Loucy (cell line): ENCODE results near the gene CHIT1.

Experiments used
- H2AFZ ChIP-seq: fragments of 200-600 bp; sonication (generic); 2 replicates; pipeline ENCODE4 v1.6.0; 2016; ENCODE audit warnings: antibody characterized with exemption, mild to moderate bottlenecking, low read length, moderate library complexity
- H3F3A ChIP-seq: fragments of 200-600 bp; 2 replicates; pipeline ENCODE4 v1.6.0; 2016; ENCODE audit warnings: antibody characterized with exemption, low read depth, mild to moderate bottlenecking
- H3K27me3 ChIP-seq: fragments of 200-600 bp; sonication (generic); 2 replicates; pipeline ENCODE4 v1.6.1; 2014; ENCODE audit warnings: low read length, mild to moderate bottlenecking; ENCODE audit not compliant: insufficient read depth, poor library complexity, severe bottlenecking
- H3K36me3 ChIP-seq: fragments of 200-600 bp; sonication (generic); 2 replicates; pipeline ENCODE4 v1.6.1; 2016; ENCODE audit warnings: low read length; ENCODE audit not compliant: insufficient read depth
- H3K4me1 ChIP-seq: fragments of 200-600 bp; sonication (generic); 2 replicates; pipeline ENCODE4 v1.5.1; 2014; ENCODE audit warnings: low read length, mild to moderate bottlenecking; ENCODE audit not compliant: insufficient read depth, poor library complexity, severe bottlenecking
- H3K4me2 ChIP-seq: fragments of 200-600 bp; sonication (generic); 2 replicates; pipeline ENCODE4 v1.6.0; 2014; ENCODE audit warnings: antibody characterized with exemption, low read length, low read depth, mild to moderate bottlenecking; ENCODE audit not compliant: poor library complexity, severe bottlenecking
- H3K4me3 ChIP-seq: fragments of 200-600 bp; sonication (generic); 2 replicates; pipeline ENCODE4 v1.5.1; 2014; ENCODE audit warnings: low read length, mild to moderate bottlenecking, mixed read lengths; ENCODE audit not compliant: poor library complexity, severe bottlenecking
- H3K79me2 ChIP-seq: fragments of 200-600 bp; sonication (generic); 2 replicates; pipeline ENCODE4 v1.6.1; 2014; ENCODE audit warnings: low read length; ENCODE audit not compliant: insufficient read depth
- H3K9ac ChIP-seq: fragments of 200-600 bp; sonication (generic); 2 replicates; pipeline ENCODE4 v1.6.0; 2014; ENCODE audit warnings: mild to moderate bottlenecking, low read depth, low read length, moderate library complexity; ENCODE audit not compliant: poor library complexity, severe bottlenecking
- H3K9me2 ChIP-seq: fragments of 200-600 bp; sonication (generic); replicated peaks from 2 replicates; pipeline ENCODE4 v1.6.1; 2016; ENCODE audit warnings: low read depth, low read length, mixed read lengths
- H3K9me3 ChIP-seq: fragments of 200-600 bp; sonication (generic); 2 replicates; pipeline ENCODE4 v1.6.1; 2014; ENCODE audit warnings: mild to moderate bottlenecking, antibody characterized with exemption, low read length, low read depth; ENCODE audit not compliant: insufficient read depth
- H4K20me1 ChIP-seq: fragments of 200-600 bp; sonication (generic); 2 replicates; pipeline ENCODE4 v1.6.0; 2014; ENCODE audit warnings: antibody characterized with exemption, low read length, mild to moderate bottlenecking; ENCODE audit not compliant: insufficient read depth, poor library complexity, severe bottlenecking
- CTCF ChIP-seq: fragments of 200-600 bp; sonication (generic); conservative IDR thresholded peaks from 2 replicates; pipeline ENCODE4 v1.5.1; 2014; ENCODE audit warnings: mild to moderate bottlenecking, antibody characterized with exemption, low read length
- EZH2phosphoT487 ChIP-seq: fragments of 200-600 bp; IDR thresholded peaks from 2 replicates; pipeline ENCODE4 v1.6.1; 2018; ENCODE audit warnings: antibody characterized with exemption, mild to moderate bottlenecking, moderate library complexity, borderline replicate concordance

CHIT1 gene

GRCh38 chr1:203274603-203275381 is 45.3 kb upstream of the CHIT1 start:
- Histone ChIP-seq H3K9ac (peak overlapping the region; percentile 31), H3K79me2 (no peaks in the 10 kb centered on the region), H3K9me3 (no peaks in the 10 kb centered on the region), H3K36me3 (no peaks in the 10 kb centered on the region), H3K4me1 (peaks cover 44% of the 10 kb centered on the region), H3F3A (no peaks in the 10 kb centered on the region), H3K27me3 (no peaks in the 10 kb centered on the region), H3K9me2 (no peaks in the 10 kb centered on the region), H2AFZ (no peak overlapping the region), H3K4me2 (no peak overlapping the region), H4K20me1 (no peaks in the 10 kb centered on the region), H3K4me3 (no peak overlapping the region)
- TF ChIP-seq CTCF = no peak
- TF ChIP-seq EZH2phosphoT487 = no peak

- Histone ChIP-seq H3K9me2 (no peaks in the 10 kb centered on the region), H3K4me1 (peaks cover 44% of the 10 kb centered on the region), H4K20me1 (no peaks in the 10 kb centered on the region), H2AFZ (no peak overlapping the region), H3K79me2 (no peaks in the 10 kb centered on the region), H3K27me3 (no peaks in the 10 kb centered on the region), H3K4me2 (peak overlapping the region; percentile 52), H3K9me3 (no peaks in the 10 kb centered on the region), H3F3A (no peaks in the 10 kb centered on the region), H3K9ac (peak overlapping the region; percentile 31), H3K4me3 (peak overlapping the region; percentile 17), H3K36me3 (no peaks in the 10 kb centered on the region)
- TF ChIP-seq CTCF (no peak), EZH2phosphoT487 (no peak)
Measured at GRCh38 chr1:203273869-203274602, 44.6 kb upstream of the CHIT1 start.

- peak overlapping the region; percentile 24 for H3K4me3 ChIP-seq
- TF ChIP-seq CTCF (peak; percentile 99), EZH2phosphoT487 (no peak)
- no peaks in the 10 kb centered on the region for H3K36me3 ChIP-seq
- H3K4me2 ChIP-seq = peak overlapping the region; percentile 52
- H3F3A ChIP-seq = no peaks in the 10 kb centered on the region
- H3K4me1 ChIP-seq = peaks cover 44% of the 10 kb centered on the region
- peak overlapping the region; percentile 31 for H3K9ac ChIP-seq
- H2AFZ ChIP-seq = no peak overlapping the region
- H3K79me2 ChIP-seq = no peaks in the 10 kb centered on the region
- H4K20me1 ChIP-seq = no peaks in the 10 kb centered on the region
- no peaks in the 10 kb centered on the region for H3K9me3 ChIP-seq
- no peaks in the 10 kb centered on the region for H3K27me3 ChIP-seq
- no peaks in the 10 kb centered on the region for H3K9me2 ChIP-seq
Measured at GRCh38 chr1:203273206-203273868, 43.9 kb upstream of the CHIT1 start.
